Measurements from ENCODE around the gene SHLD2.
"Not testable (repeated sequence)": the region's sequence is repeated elsewhere in the genome, so short reads cannot be mapped to it uniquely, and the experiment has no call there.

Gene SHLD2

GRCh38 chr10:87222789-87223188, 127.8 kb downstream of the SHLD2 start:
- not testable (repeated sequence) for DNase-seq

- not testable (repeated sequence) for DNase-seq
Observed at GRCh38 chr10:87225148-87225547, 130.1 kb downstream of the SHLD2 start, which contains the start of gene NUTM2A. TSS of gene NUTM2A (plus strand) at chr10:87225448. CDS start at chr10:87225831, 383 bp downstream.

GRCh38 chr10:87228247-87228646, 133.2 kb downstream of the SHLD2 start:
- DNase-seq, result not testable (repeated sequence)

- DNase-seq, result not testable (repeated sequence)
Observed at GRCh38 chr10:87229211-87229610, 134.2 kb downstream of the SHLD2 start.

GRCh38 chr10:87234854-87235253, 139.8 kb downstream of the SHLD2 start:
- DNase-seq, result not testable (repeated sequence)

- not testable (repeated sequence) for DNase-seq
Observed at GRCh38 chr10:87237244-87237643, 142.2 kb downstream of the SHLD2 start.

GRCh38 chr10:87239346-87239808, 144.4 kb downstream of the SHLD2 start:
- not testable (repeated sequence) for DNase-seq
